WI38 (cell line): Measurements from ENCODE around the gene DOCK1.

Experiments used
- H3K4me3 ChIP-seq: 2 replicates; pipeline ENCODE4 v1.5.1; 2011; ENCODE audit warnings: low read depth, mild to moderate bottlenecking, control low read depth, low read length
- TF ChIP-seq, protein P1 (sequence below): IDR thresholded peaks from 2 replicates; pipeline ENCODE4 v1.5.1; 2012; ENCODE audit warnings: low read depth, mild to moderate bottlenecking, control low read depth, low read length

The DOCK1 gene

GRCh38 chr10:127325506-127325905 is 420.3 kb downstream of the DOCK1 start:
- TF ChIP-seq, protein P1, sequence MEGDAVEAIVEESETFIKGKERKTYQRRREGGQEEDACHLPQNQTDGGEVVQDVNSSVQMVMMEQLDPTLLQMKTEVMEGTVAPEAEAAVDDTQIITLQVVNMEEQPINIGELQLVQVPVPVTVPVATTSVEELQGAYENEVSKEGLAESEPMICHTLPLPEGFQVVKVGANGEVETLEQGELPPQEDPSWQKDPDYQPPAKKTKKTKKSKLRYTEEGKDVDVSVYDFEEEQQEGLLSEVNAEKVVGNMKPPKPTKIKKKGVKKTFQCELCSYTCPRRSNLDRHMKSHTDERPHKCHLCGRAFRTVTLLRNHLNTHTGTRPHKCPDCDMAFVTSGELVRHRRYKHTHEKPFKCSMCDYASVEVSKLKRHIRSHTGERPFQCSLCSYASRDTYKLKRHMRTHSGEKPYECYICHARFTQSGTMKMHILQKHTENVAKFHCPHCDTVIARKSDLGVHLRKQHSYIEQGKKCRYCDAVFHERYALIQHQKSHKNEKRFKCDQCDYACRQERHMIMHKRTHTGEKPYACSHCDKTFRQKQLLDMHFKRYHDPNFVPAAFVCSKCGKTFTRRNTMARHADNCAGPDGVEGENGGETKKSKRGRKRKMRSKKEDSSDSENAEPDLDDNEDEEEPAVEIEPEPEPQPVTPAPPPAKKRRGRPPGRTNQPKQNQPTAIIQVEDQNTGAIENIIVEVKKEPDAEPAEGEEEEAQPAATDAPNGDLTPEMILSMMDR, result no peak
- no peak overlapping the region for H3K4me3 ChIP-seq

DNA sequence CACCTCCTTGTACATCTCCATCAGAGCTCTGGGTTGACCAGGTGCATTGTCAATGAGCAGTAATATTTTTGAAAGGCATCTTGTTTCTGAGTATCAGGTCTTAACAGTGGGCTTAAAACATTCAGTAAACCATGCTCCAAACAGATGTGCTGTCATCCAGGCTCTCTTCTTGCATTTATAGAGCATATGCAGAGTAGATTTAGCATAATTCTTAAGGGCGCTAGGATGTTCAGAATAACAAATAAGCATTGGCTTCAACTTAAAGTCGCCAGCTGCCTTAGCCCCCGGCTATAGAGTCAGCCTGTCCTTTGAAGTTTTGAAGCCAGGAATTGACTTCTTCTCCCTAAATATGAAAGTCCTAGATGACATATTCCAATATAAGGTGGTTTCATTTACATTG is 421.7 kb downstream of the DOCK1 start:
- TF ChIP-seq, protein P1, result no peak
- no peak overlapping the region for H3K4me3 ChIP-seq

GRCh38 chr10:127331696-127332095 is 426.5 kb downstream of the DOCK1 start:
- H3K4me3 ChIP-seq, result no peak overlapping the region
- TF ChIP-seq, protein P1, result no peak

DNA sequence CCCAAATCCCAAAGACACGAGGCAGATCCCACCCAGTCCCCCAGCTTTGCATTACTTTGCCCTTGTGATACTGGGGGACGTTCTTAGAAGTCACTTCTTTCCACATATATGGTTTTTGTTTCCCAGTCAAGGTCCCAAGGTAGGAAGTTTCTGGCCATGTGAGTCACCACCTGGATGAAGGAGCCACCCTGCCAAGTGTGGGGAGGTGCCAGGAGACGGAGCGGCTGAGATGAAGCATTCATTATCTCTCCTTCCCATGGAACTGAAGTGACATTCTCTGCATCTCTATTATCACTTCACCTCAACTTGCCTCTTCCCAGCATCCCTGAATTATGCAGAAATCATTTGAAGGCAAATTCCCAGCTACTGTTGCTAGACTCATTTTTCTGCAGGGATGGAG is 427.4 kb downstream of the DOCK1 start:
- no peak overlapping the region for H3K4me3 ChIP-seq
- TF ChIP-seq, protein P1, result no peak

- TF ChIP-seq, protein P1, result no peak
These were observed 432.6 kb downstream of the DOCK1 start for GRCh38 chr10:127337801-127338200.

GRCh38 chr10:127338399-127339110 is 433.3 kb downstream of the DOCK1 start:
- no peak overlapping the region for H3K4me3 ChIP-seq
- TF ChIP-seq, protein P1, result no peak

More at GRCh38 chr10:127337801-127338200, 432.6 kb downstream of the DOCK1 start:
- no peak overlapping the region for H3K4me3 ChIP-seq

DNA sequence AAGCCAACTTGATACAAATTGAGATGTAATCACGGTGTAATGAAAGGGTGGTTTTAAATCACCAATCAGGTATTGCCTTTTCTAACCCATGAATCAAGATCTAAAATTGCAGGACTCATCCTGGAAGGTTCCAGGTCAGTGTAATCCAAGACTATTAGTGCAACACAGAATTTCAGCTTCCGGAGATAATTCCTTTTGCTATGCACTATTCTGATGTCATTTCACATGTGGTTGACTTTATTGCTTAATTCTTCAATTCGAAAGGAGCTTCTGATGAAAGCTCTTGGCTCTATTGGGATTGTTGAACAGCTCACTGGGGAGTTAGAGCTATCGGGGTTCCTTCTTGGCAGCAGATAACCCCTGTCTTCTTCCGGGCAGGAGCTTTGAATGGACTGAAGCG is 438.6 kb downstream of the DOCK1 start:
- TF ChIP-seq, protein P1, result no peak
- no peak overlapping the region for H3K4me3 ChIP-seq
